HG02970 (cell line): Measurements from ENCODE around the gene ANK2.
A peak's percentile ranks its signal among the peaks of the same experiment; 100 is the strongest.

Experiments
- ATAC-seq: cut with Tn5 transposase; IDR thresholded peaks from one replicate; pipeline ENCODE4 v1.9.1; 2021; ENCODE audit warnings: mild to moderate bottlenecking, moderate library complexity, moderate number of reproducible peaks; ENCODE audit not compliant: unreplicated experiment, low FRiP score

ANK2 gene

DNA sequence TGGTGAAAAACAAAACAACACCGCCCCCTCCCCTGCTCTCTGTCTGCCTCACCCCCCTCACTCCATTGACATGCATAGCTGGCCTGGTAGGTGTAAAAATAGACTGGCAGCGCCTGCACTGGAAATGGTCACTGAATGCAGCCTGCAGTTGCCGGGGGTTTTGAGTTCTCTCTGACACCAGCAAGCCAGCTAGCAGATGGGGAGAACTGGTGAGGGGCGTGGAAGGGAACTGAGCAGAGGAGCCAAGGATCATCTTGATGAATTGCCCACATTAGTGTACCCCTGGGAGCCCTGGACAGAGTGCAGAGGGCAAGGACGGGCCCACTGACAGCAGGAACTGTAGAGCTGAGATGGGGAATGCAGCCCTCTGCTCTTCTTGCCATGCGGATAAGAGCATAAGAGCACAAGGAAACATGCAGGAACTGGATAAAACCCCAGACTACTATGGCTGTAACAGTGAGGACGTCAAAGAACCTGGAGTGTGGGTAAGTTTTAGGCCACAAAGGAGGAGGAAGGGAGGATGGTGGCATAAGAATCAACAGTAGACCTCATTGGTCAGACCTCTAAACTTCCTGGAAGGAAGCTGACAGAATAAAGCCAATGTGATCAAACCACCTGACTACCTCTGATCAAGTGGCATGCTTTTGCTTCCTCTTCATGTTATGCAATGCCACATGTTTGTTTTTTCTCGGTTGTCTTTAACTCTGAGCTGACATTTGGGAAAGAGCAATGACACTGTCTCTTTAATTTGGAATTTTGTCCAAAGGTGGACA lies 96.3 kb downstream of the ANK2 start:
- ATAC-seq = no peak

GRCh38 chr4:113146876-113147358 lies 97.5 kb downstream of the ANK2 start:
- peak; percentile 68 for ATAC-seq

DNA sequence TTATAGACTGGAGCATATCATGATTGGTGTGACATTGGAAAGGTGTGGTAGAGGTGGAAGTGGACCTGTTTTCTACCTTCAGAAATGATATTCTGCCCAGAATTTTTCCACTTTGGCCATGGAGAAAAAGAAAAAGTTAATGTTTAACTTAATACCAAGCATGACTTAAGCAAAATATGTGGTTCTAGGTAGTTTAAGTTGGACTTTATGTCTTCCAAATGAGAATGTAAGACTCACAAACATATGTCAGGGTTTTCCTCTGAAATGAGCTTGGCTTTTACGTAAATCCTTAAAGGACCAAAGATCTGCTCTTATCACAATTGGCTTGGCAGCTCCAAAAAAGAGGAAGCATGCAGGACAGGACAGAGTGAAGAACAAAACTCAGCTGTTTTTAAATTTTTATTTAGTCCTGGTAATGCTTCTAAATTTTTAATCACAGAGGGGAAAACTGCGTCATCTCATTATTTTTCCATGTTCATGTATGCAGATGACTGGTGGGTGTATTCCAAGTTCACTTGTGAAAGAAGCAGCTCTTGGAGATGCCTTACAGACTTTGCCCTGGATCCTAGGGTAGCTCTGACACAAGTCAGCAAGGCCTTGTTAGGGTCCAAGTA lies 98.2 kb downstream of the ANK2 start:
- no peak for ATAC-seq

DNA sequence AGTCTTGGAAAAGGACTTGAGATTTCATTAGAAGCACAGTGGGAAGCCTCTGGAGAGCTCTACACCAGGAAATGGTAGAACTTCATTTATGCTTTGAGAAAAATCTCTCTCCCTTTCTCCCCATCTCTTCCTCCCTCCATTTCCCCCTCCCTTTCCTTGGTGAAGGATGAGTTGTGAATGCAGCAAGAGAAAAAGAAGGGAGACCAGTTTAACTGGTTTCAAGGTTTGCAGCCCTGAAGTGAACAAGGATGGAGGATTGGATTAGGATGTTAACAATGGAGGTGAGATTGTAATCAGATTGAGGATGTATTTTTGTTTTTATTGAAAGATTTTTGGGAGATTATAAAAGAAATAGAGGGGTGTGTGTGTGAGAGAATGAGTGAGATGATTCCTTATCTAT lies 99.5 kb downstream of the ANK2 start:
- ATAC-seq = no peak

DNA sequence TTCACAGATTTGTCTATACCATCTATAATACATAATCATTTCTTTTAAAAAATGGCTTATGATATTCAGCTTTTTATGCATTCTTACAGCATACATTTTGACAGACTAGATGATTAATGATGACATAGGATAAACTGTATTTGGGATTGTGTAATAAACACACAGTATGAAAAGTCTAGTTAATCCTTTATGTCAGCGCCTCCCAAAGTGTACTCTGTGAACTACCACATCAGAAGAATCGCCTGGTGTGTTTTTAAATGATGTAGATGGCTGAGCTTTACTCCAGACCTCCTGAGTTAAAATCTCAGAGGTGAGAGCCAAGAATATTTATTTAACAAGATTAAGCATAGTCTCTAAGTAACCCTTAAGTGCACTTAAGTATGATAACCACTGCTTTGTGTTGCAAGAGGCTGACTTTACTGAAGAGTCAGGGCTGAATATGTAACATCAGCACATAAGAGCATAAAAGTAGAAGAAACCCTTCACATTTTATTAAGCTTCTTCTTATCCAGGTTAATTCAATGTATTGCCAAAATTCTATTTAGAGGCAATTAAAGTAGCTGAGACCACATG lies 104.2 kb downstream of the ANK2 start:
- no peak for ATAC-seq

- no peak for ATAC-seq
These were observed 104.8 kb downstream of the ANK2 start for GRCh38 chr4:113154281-113154680.

DNA sequence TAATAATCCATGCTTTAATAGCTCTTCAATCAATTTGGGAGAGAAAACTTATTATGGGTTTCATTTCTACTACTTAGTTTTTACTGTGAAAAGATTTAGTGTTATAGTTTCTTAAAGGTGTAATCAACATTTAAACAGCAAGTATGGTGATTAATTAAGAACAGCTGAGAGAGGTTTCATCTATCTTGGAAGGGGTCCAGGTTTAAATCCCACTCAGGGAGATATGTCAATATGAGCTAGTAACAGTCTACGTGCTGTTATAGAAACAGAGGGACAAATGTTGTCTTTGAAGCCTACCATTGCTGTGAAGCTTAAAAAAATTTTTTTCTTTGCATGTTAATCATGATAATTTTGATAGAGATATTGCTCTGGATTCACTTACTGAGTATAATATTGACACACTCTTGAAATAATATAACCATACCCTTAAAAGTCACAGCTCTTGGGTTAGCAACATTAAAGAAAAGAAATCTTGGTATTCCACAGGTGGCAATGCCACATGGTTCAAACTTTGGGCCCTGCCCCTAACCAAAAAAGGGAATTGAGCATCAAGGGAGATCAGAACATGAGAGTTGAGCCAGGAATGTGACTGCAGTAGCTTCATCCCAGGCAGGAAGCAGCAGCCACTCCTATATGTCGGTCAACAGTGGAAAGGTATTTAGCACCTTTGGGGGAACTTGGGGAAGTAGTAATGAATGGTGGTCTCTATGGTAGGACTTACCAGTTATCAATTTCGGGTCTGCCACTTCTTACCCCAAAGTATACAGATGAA lies 107.8 kb downstream of the ANK2 start:
- no peak for ATAC-seq

- no peak for ATAC-seq
These were observed 110.6 kb downstream of the ANK2 start for GRCh38 chr4:113159942-113160545.

- ATAC-seq = no peak
These were observed 111.1 kb downstream of the ANK2 start for GRCh38 chr4:113160548-113160947.

- ATAC-seq = no peak
These were observed 112.6 kb downstream of the ANK2 start for GRCh38 chr4:113162089-113162488.

DNA sequence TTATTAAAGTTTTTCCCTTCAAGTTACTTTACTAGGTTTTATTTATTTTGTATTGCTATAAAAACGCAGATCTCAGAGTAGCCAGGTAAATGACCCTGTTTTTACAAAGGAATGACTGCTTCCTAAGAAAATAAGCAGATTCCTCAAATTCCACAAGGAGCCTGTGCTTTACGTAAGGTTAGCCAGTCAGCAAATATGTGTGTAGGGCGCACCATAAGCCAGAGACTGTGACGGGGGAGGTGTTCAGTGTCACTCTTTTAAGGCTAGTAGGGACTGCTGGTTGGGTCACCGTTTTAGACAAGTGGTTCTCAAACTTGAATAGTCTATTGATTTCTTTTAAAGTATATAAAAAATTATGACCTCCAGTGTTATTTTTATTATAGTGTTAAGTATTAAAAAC lies 119.9 kb downstream of the ANK2 start:
- ATAC-seq = no peak

DNA sequence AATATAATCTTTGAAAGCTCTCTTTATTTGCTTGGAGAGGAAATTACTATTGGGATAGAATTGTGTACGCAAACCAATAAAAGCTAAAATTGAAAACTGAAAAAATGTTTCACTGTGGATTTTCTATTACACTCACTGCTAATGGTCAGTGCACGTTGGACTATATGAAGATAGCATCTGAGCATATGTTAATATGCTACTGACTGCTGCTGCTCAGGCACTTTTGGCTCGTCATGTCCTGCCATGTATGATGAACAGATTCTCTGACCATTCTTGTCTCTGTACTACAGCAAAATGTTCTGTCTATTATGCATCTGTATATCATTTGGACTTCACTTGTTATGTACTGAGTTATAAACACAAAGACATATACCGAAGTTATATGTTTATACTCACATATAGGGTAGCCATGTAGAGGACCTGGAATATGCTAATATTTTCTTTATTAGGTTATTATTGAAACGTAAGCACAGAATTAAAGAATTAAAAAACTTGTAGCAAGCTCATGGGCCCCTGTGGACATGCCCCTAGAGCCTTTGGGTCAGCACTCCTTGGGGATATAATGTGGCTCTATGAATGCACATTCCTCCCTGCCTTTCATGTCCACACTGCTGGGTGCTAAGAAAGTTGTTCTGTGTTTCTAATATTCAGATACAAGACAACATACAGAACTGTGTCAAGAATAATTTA lies 120.8 kb downstream of the ANK2 start:
- ATAC-seq = no peak

- no peak for ATAC-seq
These were observed 121.5 kb downstream of the ANK2 start for GRCh38 chr4:113170805-113171468.

DNA sequence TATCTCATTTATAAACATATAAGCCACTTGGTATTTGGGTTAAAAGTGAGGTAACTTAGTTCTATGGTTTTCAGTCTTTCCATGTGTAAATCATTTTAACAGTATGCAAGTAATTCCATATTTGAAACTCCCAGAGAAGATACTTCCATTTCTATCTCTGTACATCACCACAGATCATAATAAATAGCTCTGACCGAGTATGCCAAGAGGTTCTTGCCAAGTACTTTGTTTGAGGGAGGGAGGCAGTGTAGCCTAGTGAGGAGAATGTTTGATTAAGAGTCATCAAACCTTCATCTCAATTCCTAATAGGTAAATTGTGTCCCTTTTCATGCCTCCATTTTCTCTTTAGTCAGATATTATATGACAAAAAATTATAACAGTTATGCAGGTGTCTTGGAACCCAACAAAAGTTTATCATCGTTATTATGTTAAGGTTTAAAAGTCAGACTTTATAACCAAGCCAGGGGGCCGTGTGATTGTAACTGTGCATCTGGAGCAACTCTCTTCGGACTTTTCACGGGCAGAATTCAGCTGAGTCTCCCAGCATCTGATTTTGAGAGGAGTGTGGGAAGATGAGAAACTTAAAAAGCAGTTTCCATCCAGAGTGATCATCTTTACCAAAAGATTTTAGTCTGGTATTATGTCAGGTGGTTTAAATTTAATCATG lies 123.8 kb downstream of the ANK2 start:
- ATAC-seq = no peak

DNA sequence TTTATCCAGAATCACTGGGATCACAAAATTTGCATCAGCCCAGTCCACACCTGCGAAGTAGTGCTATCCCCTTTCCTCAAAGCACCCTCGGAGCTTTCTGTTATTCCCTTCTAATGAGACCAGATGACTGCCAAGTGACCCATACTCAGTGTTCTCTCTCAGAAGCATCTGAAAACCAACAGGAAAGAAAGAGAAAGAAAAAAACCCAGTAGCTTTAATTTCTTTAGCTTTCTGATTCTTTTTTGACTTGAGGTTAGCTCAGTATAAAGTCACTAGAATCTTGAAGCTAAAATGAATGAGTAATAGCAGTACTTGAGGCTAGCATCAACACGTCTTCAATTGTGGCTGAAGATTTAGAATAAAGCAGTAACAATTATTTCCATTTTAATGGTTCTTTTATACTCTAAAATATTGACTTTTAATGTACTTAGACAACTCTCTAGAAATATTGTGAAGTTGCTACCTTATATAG lies 124.4 kb downstream of the ANK2 start:
- no peak for ATAC-seq

DNA sequence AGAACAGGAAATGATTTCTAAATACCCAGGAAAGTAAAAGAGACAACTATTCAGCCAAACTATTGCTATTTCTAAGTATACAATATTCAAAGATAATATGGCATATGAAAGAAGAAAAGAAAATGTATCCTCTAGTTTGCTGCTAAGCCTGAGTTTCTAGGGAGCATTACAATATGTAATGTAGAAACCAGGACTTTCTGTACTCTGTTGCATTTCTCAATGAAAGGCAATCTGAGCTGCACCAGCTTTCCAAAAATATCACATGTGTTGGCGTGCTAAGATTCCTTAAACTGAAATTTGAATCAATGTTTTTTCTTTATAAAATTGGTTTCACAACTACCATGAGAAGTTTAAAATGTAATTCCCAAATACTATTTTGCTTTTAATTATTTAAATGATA lies 129.6 kb downstream of the ANK2 start:
- ATAC-seq = no peak

DNA sequence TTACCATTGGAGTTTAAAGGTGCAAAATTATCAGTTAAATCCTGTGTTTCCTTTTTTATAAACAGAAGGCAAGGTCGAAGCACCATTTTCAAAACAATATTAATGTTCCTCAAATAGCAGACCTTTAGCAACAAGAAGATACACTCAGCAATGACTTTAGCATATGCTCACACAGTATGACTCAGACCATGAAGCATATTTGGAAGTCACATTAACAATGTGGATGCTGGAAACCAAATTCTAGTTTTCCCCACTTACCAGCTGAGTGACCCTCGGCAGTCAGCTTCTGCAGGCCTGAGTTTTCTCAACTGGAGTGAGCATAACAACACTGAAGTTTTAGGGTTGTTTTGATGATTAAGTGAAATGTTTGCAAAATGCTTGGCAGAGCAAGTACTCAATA lies 130.5 kb downstream of the ANK2 start:
- no peak for ATAC-seq

DNA sequence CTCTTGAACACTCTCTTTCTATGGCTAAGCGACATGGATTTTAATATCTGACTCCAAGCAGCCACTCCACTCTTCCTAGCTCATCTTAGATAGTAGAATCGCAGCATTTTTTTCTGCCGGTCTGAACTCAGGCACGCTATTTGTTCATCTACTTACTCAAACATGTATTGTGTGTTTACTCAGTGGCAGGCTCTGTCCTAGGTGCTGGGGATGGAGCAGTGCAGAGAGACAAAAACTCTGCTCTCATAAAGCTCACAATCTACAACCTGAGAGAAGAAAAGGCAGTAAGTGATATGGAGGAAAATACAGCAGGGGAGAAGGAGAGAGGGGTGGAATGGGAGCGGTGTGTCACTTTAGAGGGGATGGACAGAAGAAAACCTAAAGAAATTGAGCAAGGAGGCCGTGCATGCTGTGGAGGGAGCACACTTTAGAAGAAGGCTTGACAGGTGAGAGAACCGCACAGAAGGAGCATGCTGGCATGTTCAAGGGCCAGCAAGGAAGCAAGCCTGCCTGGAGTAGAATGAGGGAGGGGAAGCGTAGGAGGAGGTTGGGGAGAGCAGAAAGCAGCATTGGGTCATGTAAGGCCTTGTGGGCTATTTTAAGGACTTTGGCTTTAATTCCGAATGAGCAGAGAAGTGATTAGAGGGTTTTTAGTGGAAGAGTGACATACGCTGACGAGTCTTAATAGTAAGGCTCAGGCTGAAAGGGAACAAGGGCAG lies 132.0 kb downstream of the ANK2 start:
- ATAC-seq = no peak
